HL-60 (cell line): ENCODE data around the gene RBM39.

Experiments
- CTCF ChIP-seq: IDR thresholded peaks from one replicate; pipeline ENCODE4 v1.5.1; 2011; ENCODE audit warnings: low read length, control low read depth, inconsistent platforms; ENCODE audit not compliant: insufficient read depth
- GABPA ChIP-seq: IDR thresholded peaks from 2 replicates; pipeline ENCODE4 v1.6.1; 2012; ENCODE audit warnings: low read depth
- POLR2AphosphoS5 ChIP-seq: IDR thresholded peaks from 2 replicates; pipeline ENCODE4 v1.6.1; 2012; ENCODE audit warnings: low read depth
- REST ChIP-seq: IDR thresholded peaks from 2 replicates; pipeline ENCODE4 v1.6.1; 2012; ENCODE audit warnings: low read depth; ENCODE audit not compliant: insufficient replicate concordance
- SPI1 ChIP-seq: IDR thresholded peaks from 2 replicates; pipeline ENCODE4 v1.6.1; 2012; ENCODE audit warnings: low read depth, mild to moderate bottlenecking, borderline replicate concordance

GRCh38 chr20:35762461-35762860, 20.4 kb upstream of the RBM39 start:
- no peak for TF ChIP-seq CTCF
- TF ChIP-seq REST: no peak
- no peak for TF ChIP-seq POLR2AphosphoS5
- TF ChIP-seq GABPA: no peak
- TF ChIP-seq SPI1: no peak
